Measurements from ENCODE around the gene C7orf33. TPM values are rescaled to one million over a fixed set of nuclear protein-coding genes. Genes with fewer than 3 reads are reported as not detected.

Gene C7orf33
- total and polyA plus RNA-seq, 2 of the 8 experiments (the other 6 are each of a cell fraction or from before 2014, with no cell fraction given): not detected

GRCh38 chr7:148625342-148625741, 34.8 kb downstream of the C7orf33 start (continued):
- TF ChIP-seq, protein P1, sequence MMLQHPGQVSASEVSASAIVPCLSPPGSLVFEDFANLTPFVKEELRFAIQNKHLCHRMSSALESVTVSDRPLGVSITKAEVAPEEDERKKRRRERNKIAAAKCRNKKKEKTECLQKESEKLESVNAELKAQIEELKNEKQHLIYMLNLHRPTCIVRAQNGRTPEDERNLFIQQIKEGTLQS (IDR thresholded peaks at IDR 0.05; ENCODE audit: insufficient read depth, low read depth, low read length): no peak
- TF ChIP-seq USF2 (IDR thresholded peaks at IDR 0.05; ENCODE audit: low read length) (no peak), FOSL1 (IDR thresholded peaks at IDR 0.05; ENCODE audit: insufficient read depth, low read depth, low read length) (no peak), POLR2A (IDR thresholded peaks at IDR 0.05; ENCODE audit: control extremely low read depth in 1 of 2, low read depth in 2 of 2, low read length in 2 of 2) (no peak), RBBP5 (IDR thresholded peaks at IDR 0.05; ENCODE audit: borderline replicate concordance, low read depth, low read length) (no peak), RXRA (IDR thresholded peaks at IDR 0.05; ENCODE audit: insufficient read depth, low read depth, low read length) (no peak)

All from H1 (cell line).